Measurements from ENCODE around the gene DNMT3A. TPM values are rescaled to one million over a fixed set of nuclear protein-coding genes. Genes with fewer than 3 reads are reported as not detected.
A peak's percentile ranks its signal among the peaks of the same experiment; 100 is the strongest.

The DNMT3A gene
- 10 to 100 TPM; 10.6 to 53.4 (median 28.2) TPM for total RNA-seq
- 10 to 100 TPM; 12.1 to 26.0 (median 17.3) TPM for polyA plus RNA-seq
- long read RNA-seq, donor 1, full-length matches to known transcripts = 3 of 3 reads
- long read RNA-seq, donor 1, partial matches to known transcripts = 0 of 3 reads
- long read RNA-seq, donor 1, other reads (novel, unspliced or antisense) = 0 of 3 reads
- long read RNA-seq, donor 2, full-length matches to known transcripts = 2 of 2 reads
- long read RNA-seq, donor 2, partial matches to known transcripts = 0 of 2 reads
- long read RNA-seq, donor 2, other reads (novel, unspliced or antisense) = 0 of 2 reads
- long read RNA-seq, donor 3, partial matches to known transcripts = 0 of 1 reads
- long read RNA-seq, donor 3, other reads (novel, unspliced or antisense) = 0 of 1 reads
- long read RNA-seq, donor 4, partial matches to known transcripts = 2 of 3 reads
- long read RNA-seq, donor 4, other reads (novel, unspliced or antisense) = 1 of 3 reads
- long read RNA-seq, donor 5, full-length matches to known transcripts = 5 of 22 reads
- long read RNA-seq, donor 5, partial matches to known transcripts = 8 of 22 reads
- long read RNA-seq, donor 5, other reads (novel, unspliced or antisense) = 9 of 22 reads
- long read RNA-seq, donor 6, partial matches to known transcripts = 2 of 10 reads
- long read RNA-seq, donor 6, other reads (novel, unspliced or antisense) = 8 of 10 reads
- long read RNA-seq, donor 7 = 0 reads
- long read RNA-seq, donor 8, partial matches to known transcripts = 0 of 4 reads
- long read RNA-seq, donor 8, other reads (novel, unspliced or antisense) = 0 of 4 reads
- long read RNA-seq, donor 9, partial matches to known transcripts = 18 of 21 reads
- long read RNA-seq, donor 9, other reads (novel, unspliced or antisense) = 0 of 21 reads
- long read RNA-seq, donor 10, partial matches to known transcripts = 0 of 2 reads
- long read RNA-seq, donor 10, other reads (novel, unspliced or antisense) = 0 of 2 reads

DNA sequence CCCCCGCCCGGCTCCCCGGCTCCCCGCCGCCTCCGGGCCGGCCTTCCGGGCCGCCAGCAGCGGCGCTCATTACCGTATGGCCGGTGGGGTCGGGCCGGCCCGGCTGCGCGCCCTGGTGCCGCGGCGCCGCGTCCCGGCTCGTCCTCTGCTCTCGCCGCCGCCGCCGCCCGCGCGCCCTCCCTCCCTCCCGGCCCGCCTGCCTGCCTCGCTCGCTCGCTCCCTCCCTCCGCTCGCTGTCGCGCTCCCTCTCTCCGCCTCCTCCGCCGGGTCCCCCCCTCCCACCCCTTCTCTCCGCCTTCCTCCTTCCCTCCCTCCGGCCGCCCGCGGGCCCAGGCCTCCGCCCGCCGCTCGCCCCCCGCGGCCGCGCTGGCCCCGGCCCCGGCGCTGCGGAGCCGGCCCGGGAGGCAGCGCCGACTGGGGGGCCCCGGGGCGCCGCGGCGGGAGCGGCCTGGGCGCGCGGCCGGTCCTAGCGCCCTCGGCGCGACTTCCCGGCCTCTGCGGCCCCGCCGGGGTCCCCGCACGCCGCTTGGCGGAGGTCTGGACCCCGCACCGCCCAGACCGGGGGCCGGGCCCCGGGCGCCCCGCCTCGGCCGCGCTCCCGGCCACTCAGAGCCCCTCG, at the start of gene DNMT3A:
Gene DNMT3A, minus strand, starts transcription at position 173 of the 619 bp plus-strand sequence. CDS start 27,941 bp downstream, outside the sequence.
- intact Hi-C loops (cut with DNase I) = loop anchor here (5.0 kb wide), 1 partner anchor 35 kb away; no protein-coding TSS in a partner anchor
- H3K27ac ChIP-seq = peak within 1 kb of the TSS in 3 of 5 donors; percentile 76 to 92 (median 81)
- TF ChIP-seq POLR2A (IDR thresholded peaks at IDR 0.05) = peak; percentile 37 to 51
- TF ChIP-seq, protein P1, sequence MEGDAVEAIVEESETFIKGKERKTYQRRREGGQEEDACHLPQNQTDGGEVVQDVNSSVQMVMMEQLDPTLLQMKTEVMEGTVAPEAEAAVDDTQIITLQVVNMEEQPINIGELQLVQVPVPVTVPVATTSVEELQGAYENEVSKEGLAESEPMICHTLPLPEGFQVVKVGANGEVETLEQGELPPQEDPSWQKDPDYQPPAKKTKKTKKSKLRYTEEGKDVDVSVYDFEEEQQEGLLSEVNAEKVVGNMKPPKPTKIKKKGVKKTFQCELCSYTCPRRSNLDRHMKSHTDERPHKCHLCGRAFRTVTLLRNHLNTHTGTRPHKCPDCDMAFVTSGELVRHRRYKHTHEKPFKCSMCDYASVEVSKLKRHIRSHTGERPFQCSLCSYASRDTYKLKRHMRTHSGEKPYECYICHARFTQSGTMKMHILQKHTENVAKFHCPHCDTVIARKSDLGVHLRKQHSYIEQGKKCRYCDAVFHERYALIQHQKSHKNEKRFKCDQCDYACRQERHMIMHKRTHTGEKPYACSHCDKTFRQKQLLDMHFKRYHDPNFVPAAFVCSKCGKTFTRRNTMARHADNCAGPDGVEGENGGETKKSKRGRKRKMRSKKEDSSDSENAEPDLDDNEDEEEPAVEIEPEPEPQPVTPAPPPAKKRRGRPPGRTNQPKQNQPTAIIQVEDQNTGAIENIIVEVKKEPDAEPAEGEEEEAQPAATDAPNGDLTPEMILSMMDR (IDR thresholded peaks at IDR 0.05) = no peak
- H3K36me3 ChIP-seq (replicated peaks in 1 of 2) = no peaks in the 10 kb centered on the region
- no peaks in the 10 kb centered on the region for H3K9me3 ChIP-seq (replicated peaks in 1 of 3)
- H3K27me3 ChIP-seq = no peaks in the 10 kb centered on the region
- H3K4me3 ChIP-seq = peak within 1 kb of the TSS in 2 of 4 donors; percentile 40 to 66
- 0 to 1% (median 0%) methylated on average over 1 to 99 of the region's 100 CpGs; no CpG with 5 or more reads in 1 of the 4 donors for WGBS, 4 donors
- DNase-seq = peak; percentile 77 to 86 (median 80)
- H3K4me1 ChIP-seq (replicated peaks in 1 of 2) = peaks cover 18 to 37% of the 10 kb centered on the region in 2 donors

DNA sequence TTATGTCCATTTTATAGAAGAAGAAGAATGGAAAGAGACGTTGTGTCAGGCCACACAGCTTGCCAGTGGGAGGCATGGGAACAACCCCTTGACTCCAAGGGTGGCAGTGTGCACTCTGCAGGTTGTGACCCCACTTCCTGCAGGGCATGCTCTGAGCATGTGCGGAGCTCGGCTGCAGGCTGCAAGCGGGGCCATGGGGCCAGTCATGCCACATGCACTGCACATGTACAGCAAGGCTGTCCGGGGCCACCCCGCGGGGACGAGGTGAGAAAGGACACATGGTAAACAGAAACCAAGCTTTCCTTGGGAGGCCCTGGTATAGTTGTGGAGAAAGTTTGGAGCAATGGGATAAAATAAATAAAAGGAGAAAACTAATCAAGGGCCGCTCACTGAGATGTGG, 47.4 kb upstream of the DNMT3A start:
- H3K27me3 ChIP-seq = no peaks in the 10 kb centered on the region
- H3K4me3 ChIP-seq = no peak overlapping the region
- intact Hi-C loops (cut with DNase I) = no loop called here
- no peak overlapping the region for H3K27ac ChIP-seq
- H3K4me1 ChIP-seq (replicated peaks in 1 of 2) = no peaks in the 10 kb centered on the region
- no peaks in the 10 kb centered on the region for H3K36me3 ChIP-seq (replicated peaks in 1 of 2)
- no peak for TF ChIP-seq POLR2A (IDR thresholded peaks at IDR 0.05)
- TF ChIP-seq, protein P1 (IDR thresholded peaks at IDR 0.05) = no peak
- WGBS, 4 donors = 95 to 98% (median 96%) methylated on average over 8 to 9 of the region's 9 CpGs
- no peaks in the 10 kb centered on the region for H3K9me3 ChIP-seq (replicated peaks in 1 of 3)
- DNase-seq = peak in 1 of 7 donors; percentile 44

DNA sequence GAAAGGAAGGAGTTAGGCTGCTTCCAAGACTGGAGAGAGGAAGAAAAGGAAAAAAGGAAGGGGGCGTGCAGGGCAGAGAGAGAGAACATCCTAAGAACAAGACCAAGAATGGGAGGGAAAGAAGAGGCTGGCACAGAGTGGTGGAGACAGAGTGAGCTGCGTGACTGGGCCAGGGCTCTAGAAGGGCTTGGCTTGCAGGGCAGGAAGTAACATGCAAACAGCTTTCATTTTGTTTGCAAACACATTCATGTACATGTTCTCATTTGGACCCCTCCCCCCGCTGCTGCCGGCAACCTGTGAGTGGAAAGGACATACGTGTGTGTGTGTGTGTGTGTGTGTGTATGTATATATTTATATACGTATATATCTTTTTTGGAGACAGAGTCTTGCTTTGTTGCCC, 46.8 kb upstream of the DNMT3A start:
- DNase-seq = peak in 1 of 7 donors; percentile 14
- intact Hi-C loops (cut with DNase I) = no loop called here
- TF ChIP-seq, protein P1 (IDR thresholded peaks at IDR 0.05) = no peak
- TF ChIP-seq POLR2A (IDR thresholded peaks at IDR 0.05) = no peak
- no peaks in the 10 kb centered on the region for H3K4me1 ChIP-seq (replicated peaks in 1 of 2)
- no peak overlapping the region for H3K27ac ChIP-seq
- no peaks in the 10 kb centered on the region for H3K36me3 ChIP-seq (replicated peaks in 1 of 2)
- H3K4me3 ChIP-seq = no peak overlapping the region
- H3K9me3 ChIP-seq (replicated peaks in 1 of 3) = no peaks in the 10 kb centered on the region
- WGBS, 4 donors = 84 to 90% (median 86%) methylated on average over 6 of the region's 6 CpGs
- H3K27me3 ChIP-seq = no peaks in the 10 kb centered on the region
